Measurements from ENCODE around the gene SYNE4. TPM values are rescaled to one million over a fixed set of nuclear protein-coding genes. Genes with fewer than 3 reads are reported as not detected.

Gene SYNE4
- total RNA-seq, 1 donor from 2014 or later, result 0.58 TPM

DNA sequence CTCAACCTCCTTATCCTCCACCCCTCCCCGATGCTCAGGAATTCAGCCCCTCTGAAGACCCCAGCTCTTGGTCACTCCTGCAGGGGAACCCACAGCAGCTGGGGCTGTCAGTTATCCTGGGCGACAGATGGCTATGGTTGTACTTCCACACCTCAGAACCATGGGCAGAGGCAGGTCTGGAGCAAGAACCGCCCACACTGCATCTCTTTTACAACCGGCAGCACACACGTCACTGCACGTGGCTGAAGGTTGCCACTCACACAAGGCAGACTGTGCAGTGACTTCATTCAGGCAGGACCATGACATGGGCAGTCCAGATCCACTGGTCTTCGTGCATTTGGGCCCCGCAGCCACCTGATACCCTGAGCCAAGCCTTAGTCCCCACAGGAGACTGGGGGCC lies 35.1 kb downstream of the SYNE4 start:
- peaks cover 48% of the 10 kb centered on the region for H3K27me3 ChIP-seq (ENCODE audit: low read depth)
- no peak for DNase-seq
- no peaks in the 10 kb centered on the region for H3K36me3 ChIP-seq
- H3K27ac ChIP-seq (replicated peaks), result no peak overlapping the region
- no peaks in the 10 kb centered on the region for H3K9me3 ChIP-seq (replicated peaks)
- TF ChIP-seq, protein P1, sequence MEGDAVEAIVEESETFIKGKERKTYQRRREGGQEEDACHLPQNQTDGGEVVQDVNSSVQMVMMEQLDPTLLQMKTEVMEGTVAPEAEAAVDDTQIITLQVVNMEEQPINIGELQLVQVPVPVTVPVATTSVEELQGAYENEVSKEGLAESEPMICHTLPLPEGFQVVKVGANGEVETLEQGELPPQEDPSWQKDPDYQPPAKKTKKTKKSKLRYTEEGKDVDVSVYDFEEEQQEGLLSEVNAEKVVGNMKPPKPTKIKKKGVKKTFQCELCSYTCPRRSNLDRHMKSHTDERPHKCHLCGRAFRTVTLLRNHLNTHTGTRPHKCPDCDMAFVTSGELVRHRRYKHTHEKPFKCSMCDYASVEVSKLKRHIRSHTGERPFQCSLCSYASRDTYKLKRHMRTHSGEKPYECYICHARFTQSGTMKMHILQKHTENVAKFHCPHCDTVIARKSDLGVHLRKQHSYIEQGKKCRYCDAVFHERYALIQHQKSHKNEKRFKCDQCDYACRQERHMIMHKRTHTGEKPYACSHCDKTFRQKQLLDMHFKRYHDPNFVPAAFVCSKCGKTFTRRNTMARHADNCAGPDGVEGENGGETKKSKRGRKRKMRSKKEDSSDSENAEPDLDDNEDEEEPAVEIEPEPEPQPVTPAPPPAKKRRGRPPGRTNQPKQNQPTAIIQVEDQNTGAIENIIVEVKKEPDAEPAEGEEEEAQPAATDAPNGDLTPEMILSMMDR (IDR thresholded peaks at IDR 0.05; ENCODE audit: borderline replicate concordance), result no peak
- intact Hi-C loops (cut with micrococcal nuclease), result no loop called here
- H3K4me1 ChIP-seq, result no peaks in the 10 kb centered on the region
- H3K4me3 ChIP-seq, result no peak overlapping the region

DNA sequence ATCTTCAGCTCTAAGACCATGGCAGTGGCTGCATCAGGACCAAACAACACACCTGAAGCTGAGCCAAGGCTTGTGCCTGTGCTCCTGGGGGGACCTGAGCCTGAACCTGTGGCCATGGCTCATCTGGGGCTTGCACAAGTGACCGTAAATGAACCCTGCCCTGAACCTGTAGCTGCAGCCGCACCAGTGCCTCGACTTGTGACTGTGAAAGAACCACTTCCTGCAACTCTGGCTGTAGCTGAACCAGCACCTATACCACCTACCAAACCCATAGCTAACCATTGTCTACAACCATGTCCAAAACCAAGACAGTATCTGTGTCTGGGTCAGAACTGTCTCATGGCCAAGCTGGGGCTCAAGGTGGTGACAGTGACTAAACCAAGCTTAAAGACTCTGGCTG lies 41.8 kb downstream of the SYNE4 start:
- H3K4me3 ChIP-seq, result no peak overlapping the region
- peaks cover 48% of the 10 kb centered on the region for H3K27me3 ChIP-seq (ENCODE audit: low read depth)
- no peaks in the 10 kb centered on the region for H3K36me3 ChIP-seq
- TF ChIP-seq, protein P1 (IDR thresholded peaks at IDR 0.05; ENCODE audit: borderline replicate concordance), result no peak
- no peak overlapping the region for H3K27ac ChIP-seq (replicated peaks)
- no peaks in the 10 kb centered on the region for H3K4me1 ChIP-seq
- intact Hi-C loops (cut with micrococcal nuclease), result no loop called here
- no peak for DNase-seq
- H3K9me3 ChIP-seq (replicated peaks), result no peaks in the 10 kb centered on the region

DNA sequence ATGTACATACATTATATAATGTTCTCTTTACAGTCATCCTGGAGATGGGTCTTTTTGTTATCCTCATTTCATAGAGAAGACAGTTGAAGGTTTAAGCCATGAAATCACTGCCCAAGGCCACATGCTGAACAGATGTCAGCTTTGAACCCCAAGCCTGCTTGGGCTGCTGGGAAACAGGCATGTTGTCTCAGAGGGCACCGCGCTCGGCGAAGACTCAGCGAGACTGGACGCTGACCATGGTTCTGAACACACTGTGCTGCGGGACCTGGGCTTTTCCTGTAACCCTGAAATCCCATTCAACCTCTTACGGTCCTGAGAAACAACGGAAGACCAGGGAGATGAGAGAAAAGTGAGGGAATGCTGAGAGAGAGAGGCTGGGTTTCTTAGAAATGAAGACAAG lies 45.1 kb downstream of the SYNE4 start:
- Histone ChIP-seq H3K36me3 (no peaks in the 10 kb centered on the region), H3K9me3 (replicated peaks) (no peaks in the 10 kb centered on the region), H3K4me1 (peaks cover 11% of the 10 kb centered on the region), H3K4me3 (no peak overlapping the region), H3K27ac (replicated peaks) (no peak overlapping the region), H3K27me3 (ENCODE audit: low read depth) (peaks cover 80% of the 10 kb centered on the region)
- DNase-seq, result no peak
- intact Hi-C loops (cut with micrococcal nuclease), result no loop called here
- TF ChIP-seq, protein P1 (IDR thresholded peaks at IDR 0.05; ENCODE audit: borderline replicate concordance), result no peak

DNA sequence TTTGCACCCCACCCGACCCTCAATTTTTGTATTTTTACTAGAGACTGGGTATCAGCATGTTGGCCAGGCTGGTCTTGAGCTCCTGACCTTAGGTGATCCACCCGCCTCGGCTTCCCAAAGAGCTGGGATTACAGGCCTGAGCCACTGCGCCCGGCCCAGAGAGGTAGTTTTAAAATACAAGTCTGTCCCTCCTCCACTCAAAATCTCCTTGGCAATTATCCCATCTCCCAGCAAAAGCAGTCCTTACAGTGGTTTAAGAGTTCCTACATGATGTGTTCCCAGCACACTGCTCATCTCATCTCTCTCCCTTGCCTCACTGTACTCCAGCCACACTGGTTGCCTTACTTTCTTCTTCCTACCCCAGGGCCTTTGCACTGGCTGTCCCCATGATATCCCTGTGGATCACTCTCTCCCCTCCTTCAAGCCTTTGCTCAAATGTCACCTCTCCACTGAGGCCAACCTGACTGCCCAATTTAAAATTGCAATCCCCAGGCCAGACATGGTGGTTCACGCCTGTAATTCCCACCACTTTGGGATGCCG lies 48.1 kb downstream of the SYNE4 start:
- H3K4me1 ChIP-seq, result peaks cover 11% of the 10 kb centered on the region
- TF ChIP-seq, protein P1 (IDR thresholded peaks at IDR 0.05; ENCODE audit: borderline replicate concordance), result no peak
- H3K27me3 ChIP-seq (ENCODE audit: low read depth), result peaks cover 93% of the 10 kb centered on the region
- H3K27ac ChIP-seq (replicated peaks), result no peak overlapping the region
- no peak for DNase-seq
- H3K4me3 ChIP-seq, result no peak overlapping the region
- intact Hi-C loops (cut with micrococcal nuclease), result no loop called here
- H3K36me3 ChIP-seq, result no peaks in the 10 kb centered on the region
- peaks cover 8% of the 10 kb centered on the region for H3K9me3 ChIP-seq (replicated peaks)

DNA sequence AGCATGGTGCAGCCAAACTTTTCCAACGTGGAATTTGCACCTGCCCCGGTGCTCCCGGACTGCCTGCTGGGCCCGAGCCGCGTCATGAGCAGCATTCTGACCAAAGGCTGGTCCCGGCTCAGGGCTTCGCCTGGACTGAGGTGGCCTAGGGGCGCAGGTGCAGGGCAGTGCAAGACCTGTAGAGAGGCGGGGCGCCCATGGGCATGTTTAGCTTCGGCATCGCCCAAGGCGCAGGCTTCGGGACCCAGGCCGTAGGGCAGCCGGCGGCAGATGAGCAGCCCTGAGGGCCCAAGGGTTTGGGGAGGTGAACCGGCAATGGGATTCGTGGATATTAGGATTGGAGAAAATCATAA lies 48.7 kb downstream of the SYNE4 start:
- Histone ChIP-seq H3K4me1 (peaks cover 11% of the 10 kb centered on the region), H3K27ac (replicated peaks) (no peak overlapping the region), H3K36me3 (no peaks in the 10 kb centered on the region), H3K9me3 (replicated peaks) (peaks cover 8% of the 10 kb centered on the region), H3K4me3 (no peak overlapping the region), H3K27me3 (ENCODE audit: low read depth) (peaks cover 96% of the 10 kb centered on the region)
- DNase-seq, result no peak
- TF ChIP-seq, protein P1 (IDR thresholded peaks at IDR 0.05; ENCODE audit: borderline replicate concordance), result no peak
- intact Hi-C loops (cut with micrococcal nuclease), result no loop called here

All from left ventricle myocardium inferior (tissue), 1 donor.